H1 (cell line): ENCODE data around the gene UBIAD1. TPM values are rescaled to one million over a fixed set of nuclear protein-coding genes. Genes with fewer than 3 reads are reported as not detected.

Source experiments
- CTCF ChIA-PET: fragments of 300-600 bp; sonication (Branson Sonifier 250); formaldehyde crosslinking; loops from one replicate; lab custom pipeline; 2021; ENCODE audit not compliant: partially characterized antibody; lab: Charles Lee
- POLR2A ChIA-PET: fragments of 300-600 bp; sonication (Branson Sonifier 250); formaldehyde crosslinking; loops from one replicate; lab custom pipeline; 2021; ENCODE audit warnings: inconsistent platforms; ENCODE audit not compliant: partially characterized antibody; lab: Charles Lee
- DNase-seq, 2 experiments: peaks; one replicate each; pipeline versions ENCODE4 v3.0.0 to v3.0.0-alpha.2; 2010 to 2022; ENCODE audit warnings: low spot score in 2 of 2, low read depth in 1 of 2, mixed read lengths in 1 of 2
- FAIRE-seq: peaks from 2 replicates; lab custom pipeline; 2011; peaks lifted over from hg19 to GRCh38; lab: Jason Lieb, UNC
- H2AFZ ChIP-seq: 2 replicates; pipeline ENCODE4 v1.8.1; 2012; ENCODE audit warnings: low read length, inconsistent platforms
- H2AK5ac ChIP-seq: 2 replicates; pipeline ENCODE4 v1.6.1; 2013; ENCODE audit warnings: low read depth, low read length
- H2BK120ac ChIP-seq: replicated peaks from 2 replicates; pipeline ENCODE3; 2013; ENCODE audit warnings: low read depth, low read length, inconsistent platforms
- H2BK12ac ChIP-seq: 2 replicates; pipeline ENCODE4 v1.6.1; 2013; ENCODE audit warnings: low read depth, low read length
- H2BK15ac ChIP-seq: 2 replicates; pipeline ENCODE4 v1.6.1; 2013; ENCODE audit warnings: low read length
- H2BK20ac ChIP-seq: 2 replicates; pipeline ENCODE4 v1.6.1; 2013; ENCODE audit warnings: low read length
- H2BK5ac ChIP-seq: 2 replicates; pipeline ENCODE4 v1.6.1; 2013; ENCODE audit warnings: low read depth, low read length
- H3K14ac ChIP-seq: 2 replicates; pipeline ENCODE4 v1.6.1; 2013; ENCODE audit warnings: inconsistent platforms; ENCODE audit not compliant: insufficient read length
- H3K18ac ChIP-seq: 2 replicates; pipeline ENCODE4 v1.6.1; 2013; ENCODE audit warnings: low read length; ENCODE audit errors: extremely low read depth
- H3K23ac ChIP-seq: 2 replicates; pipeline ENCODE4 v1.6.1; 2013; ENCODE audit warnings: inconsistent platforms; ENCODE audit not compliant: insufficient read length
- H3K23me2 ChIP-seq: 2 replicates; pipeline ENCODE4 v1.6.1; 2013; ENCODE audit warnings: low read depth, low read length
- H3K27ac ChIP-seq: 2 replicates; pipeline ENCODE4 v1.6.1; 2011; ENCODE audit warnings: low read depth, low read length, inconsistent platforms
- H3K27me3 ChIP-seq, 4 experiments: replicated peaks in 1 of 4; 1 replicate in 1 of 4; 2 replicates in 3 of 4; pipeline versions ENCODE4 v1.6.1 to v1.8.1; 2011 to 2013; ENCODE audit warnings: low read length in 3 of 4, mild to moderate bottlenecking in 3 of 4, inconsistent platforms in 2 of 4, mixed read lengths in 2 of 4, moderate library complexity in 1 of 4; ENCODE audit not compliant: control insufficient read depth in 3 of 4, insufficient read depth in 3 of 4; ENCODE audit errors: extremely low read depth in 1 of 4
- H3K36me3 ChIP-seq, 4 experiments: 2 replicates each; pipeline versions ENCODE4 v1.6.1 to v1.8.1; 2011 to 2013; ENCODE audit warnings: mild to moderate bottlenecking in 4 of 4, low read length in 3 of 4, moderate library complexity in 2 of 4, control low read depth in 1 of 4, inconsistent platforms in 1 of 4; ENCODE audit not compliant: insufficient read depth in 4 of 4, control insufficient read depth in 2 of 4
- H3K4ac ChIP-seq: replicated peaks from 2 replicates; pipeline ENCODE3; 2013; ENCODE audit warnings: low read length, low read depth, mixed read lengths, inconsistent platforms; ENCODE audit not compliant: insufficient read length
- H3K4me1 ChIP-seq, 4 experiments: replicated peaks in 1 of 4; 1 replicate in 1 of 4; 2 replicates in 3 of 4; pipeline versions ENCODE4 v1.6.1 to v1.8.1; 2011 to 2013; ENCODE audit warnings: low read length in 3 of 4, inconsistent platforms in 2 of 4, mixed read lengths in 1 of 4; ENCODE audit not compliant: insufficient read depth in 4 of 4, control insufficient read depth in 3 of 4
- H3K4me2 ChIP-seq, 2 experiments: 2 replicates each; pipeline versions ENCODE4 v1.6.1 to v1.8.1; 2011 to 2013; ENCODE audit warnings: low read depth in 2 of 2, low read length in 2 of 2, control low read depth in 1 of 2, inconsistent platforms in 1 of 2, mild to moderate bottlenecking in 1 of 2; ENCODE audit not compliant: insufficient read depth in 1 of 2
- H3K4me3 ChIP-seq, 4 experiments: fragments of 200-600, 300-600 bp in 1 of 4; sonication (generic), shearing (Covaris generic), sonication (Bioruptor Twin) in 1 of 4; 2 replicates each; pipeline versions ENCODE4 v1.5.1 to v1.8.1; 2011 to 2016; ENCODE audit warnings: low read length in 4 of 4, low read depth in 3 of 4, control low read depth in 2 of 4, inconsistent platforms in 2 of 4, mild to moderate bottlenecking in 2 of 4, mixed read lengths in 1 of 4, moderate library complexity in 1 of 4; ENCODE audit not compliant: insufficient read depth in 2 of 4; ENCODE audit errors: extremely low read depth in 1 of 4
- H3K56ac ChIP-seq: replicated peaks from 2 replicates; pipeline ENCODE3; 2013; ENCODE audit warnings: low read depth, mild to moderate bottlenecking, mixed read lengths, low read length, inconsistent platforms; ENCODE audit not compliant: insufficient read length
- H3K79me1 ChIP-seq: 2 replicates; pipeline ENCODE4 v1.6.1; 2013; ENCODE audit warnings: low read depth, low read length, control low read depth
- H3K79me2 ChIP-seq, 2 experiments: 2 replicates each; pipeline versions ENCODE4 v1.6.1 to v1.8.1; 2012 to 2013; ENCODE audit warnings: low read length in 2 of 2, mild to moderate bottlenecking in 2 of 2, inconsistent platforms in 1 of 2; ENCODE audit not compliant: insufficient read depth in 2 of 2, control insufficient read depth in 1 of 2
- H3K9ac ChIP-seq, 4 experiments: replicated peaks in 1 of 4; 1 replicate in 1 of 4; 2 replicates in 3 of 4; pipeline versions ENCODE4 v1.6.1 to v1.8.1; 2011 to 2013; ENCODE audit warnings: low read depth in 3 of 4, low read length in 3 of 4, control low read depth in 2 of 4, mild to moderate bottlenecking in 2 of 4, moderate library complexity in 2 of 4, inconsistent platforms in 1 of 4; ENCODE audit errors: extremely low read depth in 1 of 4
- H3K9me3 ChIP-seq, 2 experiments: 2 replicates each; pipeline versions ENCODE4 v1.6.1 to v1.8.1; 2012 to 2013; ENCODE audit warnings: mild to moderate bottlenecking in 2 of 2, moderate library complexity in 2 of 2, control low read depth in 1 of 2, inconsistent platforms in 1 of 2, low read depth in 1 of 2, low read length in 1 of 2, mixed read lengths in 1 of 2; ENCODE audit not compliant: insufficient read depth in 2 of 2
- H4K20me1 ChIP-seq, 2 experiments: replicated peaks in 1 of 2; 2 replicates each; pipeline versions ENCODE3 to v1.8.1; 2011 to 2013; ENCODE audit warnings: inconsistent platforms in 2 of 2, low read length in 2 of 2, mild to moderate bottlenecking in 1 of 2; ENCODE audit not compliant: insufficient read depth in 2 of 2, control insufficient read depth in 1 of 2
- H4K5ac ChIP-seq: 2 replicates; pipeline ENCODE4 v1.6.1; 2013; ENCODE audit warnings: low read length, low read depth, mixed read lengths, inconsistent platforms; ENCODE audit not compliant: insufficient read length
- H4K8ac ChIP-seq: 2 replicates; pipeline ENCODE4 v1.8.0; 2013; ENCODE audit warnings: mild to moderate bottlenecking, moderate library complexity, low read length, inconsistent platforms; ENCODE audit not compliant: insufficient read depth; ENCODE audit errors: extremely low read depth
- H4K91ac ChIP-seq: replicated peaks from 2 replicates; pipeline ENCODE3; 2013; ENCODE audit warnings: low read length, mixed read lengths, inconsistent platforms; ENCODE audit not compliant: insufficient read length
- CHD1 ChIP-seq: IDR thresholded peaks from 2 replicates; pipeline ENCODE4 v1.6.1; 2012; ENCODE audit warnings: low read depth, low read length, improper control_type of control experiment
- CHD2 ChIP-seq: IDR thresholded peaks from 2 replicates; pipeline ENCODE4 v1.6.1; 2012; ENCODE audit warnings: low read length, improper control_type of control experiment
- EGR1 ChIP-seq: IDR thresholded peaks from 2 replicates; pipeline ENCODE4 v1.6.1; 2011; ENCODE audit warnings: low read depth, low read length, borderline replicate concordance
- EP300 ChIP-seq, 2 experiments: IDR thresholded peaks; 1 replicate in 1 of 2; 2 replicates in 1 of 2; pipeline ENCODE4 v1.6.1; 2011 to 2012; ENCODE audit warnings: low read depth in 2 of 2, low read length in 2 of 2, mild to moderate bottlenecking in 2 of 2, borderline replicate concordance in 1 of 2, inconsistent platforms in 1 of 2, moderate library complexity in 1 of 2
- EZH2 ChIP-seq: fragments of 200-600 bp; sonication (generic); IDR thresholded peaks from 2 replicates; pipeline ENCODE4 v1.7.1; 2012; ENCODE audit warnings: low read depth, mild to moderate bottlenecking, moderate library complexity, low read length, inconsistent platforms; ENCODE audit not compliant: severe bottlenecking
- KDM1A ChIP-seq: fragments of 200-600, 300-600 bp; sonication (generic); IDR thresholded peaks from 2 replicates; pipeline ENCODE4 v1.7.1; 2016; ENCODE audit warnings: mild to moderate bottlenecking, low read length, borderline replicate concordance
- POLR2AphosphoS5 ChIP-seq: IDR thresholded peaks from 2 replicates; pipeline ENCODE4 v1.6.1; 2011; ENCODE audit warnings: low read depth, low read length
- SIN3A ChIP-seq, 2 experiments: IDR thresholded peaks in 1 of 2; conservative IDR thresholded peaks in 1 of 2; 2 replicates each; pipeline ENCODE4 v1.6.1; 2011 to 2012; ENCODE audit warnings: low read length in 2 of 2, improper control_type of control experiment in 1 of 2, low read depth in 1 of 2, mild to moderate bottlenecking in 1 of 2
- TEAD4 ChIP-seq: IDR thresholded peaks from 2 replicates; pipeline ENCODE4 v1.6.1; 2012; ENCODE audit warnings: low read depth, low read length, inconsistent platforms, mixed read lengths
- WGBS, 2 experiments: shearing (Covaris generic) in 1 of 2; methylation state at CpG; one replicate each; pipeline versions ENCODE4 v1.1.6 to v1.1.7; 2013 to 2015; ENCODE audit warnings: low lambda C conversion rate in 2 of 2, mixed read lengths in 2 of 2, inconsistent platforms in 1 of 2, low coverage in 1 of 2, missing lambda C conversion rate in 1 of 2; ENCODE audit not compliant: insufficient replicate concordance in 2 of 2, insufficient coverage in 1 of 2, insufficient read length in 1 of 2; ENCODE audit errors: extremely low coverage in 1 of 2, missing lambda C conversion rate in 1 of 2; 5-methylcytosine and 5-hydroxymethylcytosine counted together
- polyA plus RNA-seq, 7 experiments: library from polyadenylated mRNA; depleted of rRNA in 3 of 7; stranded (reverse) in 5 of 7; unstranded in 2 of 7; fragments of >200 nt in 5 of 7; fragments of 200-250 nt in 2 of 7; gene quantifications; 1 replicate in 5 of 7; 2 replicates in 1 of 7; 4 replicates in 1 of 7; pipeline versions ENCODE4 v1.2.1 to v1.2.3, GENCODE V29; 2011 to 2013; ENCODE audit warnings: missing spikeins in 2 of 7, mixed read lengths in 2 of 7
- total RNA-seq: library from RNA; stranded (reverse); fragmentation: NEBNext Ultra II Directional; extraction: Animal tissue kit (Norgen Biotek cat#: 25700); gene quantifications from 2 replicates; pipeline ENCODE4 v1.2.1, GENCODE V29; 2021
- TF ChIP-seq, protein P1 (sequence below): IDR thresholded peaks from 2 replicates; pipeline ENCODE4 v1.6.1; 2012; ENCODE audit warnings: low read length, inconsistent platforms
- TF ChIP-seq, protein P2 (sequence below): IDR thresholded peaks from 2 replicates; pipeline ENCODE4 v1.6.1; 2012; ENCODE audit warnings: inconsistent platforms

UBIAD1 gene
- total and polyA plus RNA-seq, 2 of the 8 experiments (the other 6 are each of a cell fraction or from before 2014, with no cell fraction given) = 23.4 to 26.6 TPM

DNA sequence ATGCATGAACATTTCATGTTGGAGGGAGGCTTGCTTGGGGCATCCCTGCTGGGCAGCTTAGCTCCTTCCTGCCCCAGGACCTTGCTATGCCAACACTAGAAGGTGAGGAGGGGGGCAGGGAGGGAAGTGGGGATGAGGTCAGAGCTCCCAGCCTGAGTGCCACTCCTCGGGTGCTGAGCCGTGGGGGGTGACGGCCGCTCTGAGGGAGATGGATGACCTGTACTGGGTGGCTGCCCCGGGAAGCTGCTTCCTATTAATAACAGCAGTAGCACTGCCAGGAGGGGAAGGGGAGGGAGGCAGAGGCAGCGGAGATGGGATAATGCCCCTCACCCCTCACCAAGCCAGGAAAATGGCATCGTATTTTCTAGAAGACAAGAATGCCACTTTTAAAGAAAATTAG is 60.6 kb downstream of the UBIAD1 start:
- H3K23me2 ChIP-seq = no peaks in the 10 kb centered on the region
- no peak for DNase-seq
- H4K5ac ChIP-seq = no peak overlapping the region
- no peak overlapping the region for H4K91ac ChIP-seq
- no peaks in the 10 kb centered on the region for H3K79me2 ChIP-seq
- no peak overlapping the region for H2AFZ ChIP-seq
- H3K4ac ChIP-seq = no peak overlapping the region
- H3K79me1 ChIP-seq = no peaks in the 10 kb centered on the region
- no peak overlapping the region for H2BK5ac ChIP-seq
- no peak overlapping the region for H3K14ac ChIP-seq
- H4K20me1 ChIP-seq = peaks cover 0 to 2% of the 10 kb centered on the region in 2 experiments
- WGBS, 2 experiments = 82% methylated on average over 6 of the region's 7 CpGs; no CpG with 5 or more reads in 1 of the 2 experiments
- H2BK12ac ChIP-seq = no peak overlapping the region
- H3K9me3 ChIP-seq = no peaks in the 10 kb centered on the region
- no peak overlapping the region for H2BK20ac ChIP-seq
- H3K36me3 ChIP-seq = no peaks in the 10 kb centered on the region
- ChIA-PET POLR2A (no interaction called here), CTCF (interaction anchor here (0.8 to 6.7 kb wide), 4 partner anchors 13 to 237 kb away, joined by 3 to 43 read pairs (median 7); no protein-coding TSS in a partner anchor)
- no peak overlapping the region for H3K56ac ChIP-seq
- FAIRE-seq = no peak
- no peaks in the 10 kb centered on the region for H3K27me3 ChIP-seq
- no peak overlapping the region for H3K18ac ChIP-seq
- H2BK120ac ChIP-seq = no peak overlapping the region
- H3K27ac ChIP-seq = no peak overlapping the region
- no peak overlapping the region for H3K9ac ChIP-seq
- no peak overlapping the region for H2AK5ac ChIP-seq
- no peak overlapping the region for H3K4me2 ChIP-seq
- H4K8ac ChIP-seq = no peak overlapping the region; the same call in 1 of the 2 replicates
- no peak overlapping the region for H2BK15ac ChIP-seq
- no peak overlapping the region for H3K4me3 ChIP-seq
- H3K23ac ChIP-seq = no peak overlapping the region
- peaks cover 0 to 5% (median 2%) of the 10 kb centered on the region in 4 experiments; a peak in 2 of 7 replicates for H3K4me1 ChIP-seq
- TF ChIP-seq EP300 (IDR thresholded peaks at IDR 0.05; ENCODE audit: borderline replicate concordance in 1 of 2, low read depth in 2 of 2, low read length in 2 of 2) = no peak
- TF ChIP-seq, protein P1, sequence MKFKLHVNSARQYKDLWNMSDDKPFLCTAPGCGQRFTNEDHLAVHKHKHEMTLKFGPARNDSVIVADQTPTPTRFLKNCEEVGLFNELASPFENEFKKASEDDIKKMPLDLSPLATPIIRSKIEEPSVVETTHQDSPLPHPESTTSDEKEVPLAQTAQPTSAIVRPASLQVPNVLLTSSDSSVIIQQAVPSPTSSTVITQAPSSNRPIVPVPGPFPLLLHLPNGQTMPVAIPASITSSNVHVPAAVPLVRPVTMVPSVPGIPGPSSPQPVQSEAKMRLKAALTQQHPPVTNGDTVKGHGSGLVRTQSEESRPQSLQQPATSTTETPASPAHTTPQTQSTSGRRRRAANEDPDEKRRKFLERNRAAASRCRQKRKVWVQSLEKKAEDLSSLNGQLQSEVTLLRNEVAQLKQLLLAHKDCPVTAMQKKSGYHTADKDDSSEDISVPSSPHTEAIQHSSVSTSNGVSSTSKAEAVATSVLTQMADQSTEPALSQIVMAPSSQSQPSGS = no peak
- no peak for TF ChIP-seq CHD2
- no peak for TF ChIP-seq CHD1
- TF ChIP-seq SIN3A (conservative IDR thresholded peaks at IDR 0.05 in 1 of 2, IDR thresholded peaks at IDR 0.05 in 1 of 2; ENCODE audit: low read depth in 1 of 2, low read length in 2 of 2) = no peak
- TF ChIP-seq, protein P2, sequence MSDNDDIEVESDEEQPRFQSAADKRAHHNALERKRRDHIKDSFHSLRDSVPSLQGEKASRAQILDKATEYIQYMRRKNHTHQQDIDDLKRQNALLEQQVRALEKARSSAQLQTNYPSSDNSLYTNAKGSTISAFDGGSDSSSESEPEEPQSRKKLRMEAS = no peak
- TF ChIP-seq EZH2 = no peak
- TF ChIP-seq EGR1 = no peak
- no peak for TF ChIP-seq POLR2AphosphoS5
- TF ChIP-seq TEAD4 = no peak
- no peak for TF ChIP-seq KDM1A
